ENCODE results near the gene NRXN3. TPM values are rescaled to one million over a fixed set of nuclear protein-coding genes. Genes with fewer than 3 reads are reported as not detected.

The NRXN3 gene
- polyA plus RNA-seq, 1 of the 3 experiments (the other 2 are of a cell fraction) = 1.6 TPM

GRCh38 chr14:78657451-78657850 is 487.3 kb downstream of the NRXN3 start (continued):
- TF ChIP-seq, protein P1, sequence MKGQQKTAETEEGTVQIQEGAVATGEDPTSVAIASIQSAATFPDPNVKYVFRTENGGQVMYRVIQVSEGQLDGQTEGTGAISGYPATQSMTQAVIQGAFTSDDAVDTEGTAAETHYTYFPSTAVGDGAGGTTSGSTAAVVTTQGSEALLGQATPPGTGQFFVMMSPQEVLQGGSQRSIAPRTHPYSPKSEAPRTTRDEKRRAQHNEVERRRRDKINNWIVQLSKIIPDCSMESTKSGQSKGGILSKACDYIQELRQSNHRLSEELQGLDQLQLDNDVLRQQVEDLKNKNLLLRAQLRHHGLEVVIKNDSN (IDR thresholded peaks at IDR 0.05; ENCODE audit: borderline replicate concordance, low read depth) = no peak

- no peaks in the 10 kb centered on the region; the same call in 1 of the 2 replicates for H3K9me3 ChIP-seq
- H3K4me1 ChIP-seq (ENCODE audit: control insufficient read depth in 1 of 2, insufficient read depth in 2 of 2, low read depth in 1 of 2, low read length in 1 of 2) = no peaks in the 10 kb centered on the region
- no peak for DNase-seq
- no peaks in the 10 kb centered on the region for H3K27me3 ChIP-seq (ENCODE audit: insufficient read depth)
- no peak overlapping the region for H3K27ac ChIP-seq (ENCODE audit: low read depth in 2 of 2, low read length in 1 of 2)
- H3F3A ChIP-seq (replicated peaks; ENCODE audit: insufficient read depth) = no peaks in the 10 kb centered on the region
- TF ChIP-seq, protein P1 (IDR thresholded peaks at IDR 0.05; ENCODE audit: borderline replicate concordance, low read depth) = no peak
- no peak for TF ChIP-seq FOXJ3 (CRISPR knock-in tag; IDR thresholded peaks at IDR 0.05)
- TF ChIP-seq IRF3 (IDR thresholded peaks at IDR 0.05; ENCODE audit: low read depth, low read length) = no peak
- TF ChIP-seq RAD21 (IDR thresholded peaks at IDR 0.05; ENCODE audit: low read length) = no peak
- no peak for TF ChIP-seq TEAD4 (IDR thresholded peaks at IDR 0.05; ENCODE audit: borderline replicate concordance, insufficient read depth)
- TF ChIP-seq YY1 (IDR thresholded peaks at IDR 0.05; ENCODE audit: low read depth) = no peak
- no peak for TF ChIP-seq FOSL2 (IDR thresholded peaks at IDR 0.05; ENCODE audit: borderline replicate concordance, low read depth)
- TF ChIP-seq NRF1 (IDR thresholded peaks at IDR 0.05; ENCODE audit: low read depth, low read length) = no peak
- no peak for TF ChIP-seq NFIC (IDR thresholded peaks at IDR 0.05; ENCODE audit: borderline replicate concordance)
- no peak for TF ChIP-seq JUND (IDR thresholded peaks at IDR 0.05)
- no peaks in the 10 kb centered on the region for H3K79me2 ChIP-seq (ENCODE audit: insufficient read depth)
- H3K36me3 ChIP-seq (replicated peaks in 1 of 2; ENCODE audit: control insufficient read depth in 1 of 2, insufficient read depth in 2 of 2, low read length in 1 of 2) = no peaks in the 10 kb centered on the region
- ChIA-PET CTCF (no interaction called here), POLR2A (no interaction called here)
- H2AFZ ChIP-seq (ENCODE audit: low read depth) = no peak overlapping the region
- H3K9ac ChIP-seq = no peak overlapping the region
- 5% methylated on average over 1 of the region's 1 CpG for WGBS (ENCODE audit: low lambda C conversion rate)
- no peak overlapping the region for H3K4me3 ChIP-seq (ENCODE audit: low read depth in 2 of 2, low read length in 1 of 2)
- H4K20me1 ChIP-seq (ENCODE audit: insufficient read depth) = no peaks in the 10 kb centered on the region
- H3K9me2 ChIP-seq = no peaks in the 10 kb centered on the region
- no peak overlapping the region for H3K4me2 ChIP-seq
These were observed 494.7 kb downstream of the NRXN3 start for GRCh38 chr14:78664841-78665240.

DNA sequence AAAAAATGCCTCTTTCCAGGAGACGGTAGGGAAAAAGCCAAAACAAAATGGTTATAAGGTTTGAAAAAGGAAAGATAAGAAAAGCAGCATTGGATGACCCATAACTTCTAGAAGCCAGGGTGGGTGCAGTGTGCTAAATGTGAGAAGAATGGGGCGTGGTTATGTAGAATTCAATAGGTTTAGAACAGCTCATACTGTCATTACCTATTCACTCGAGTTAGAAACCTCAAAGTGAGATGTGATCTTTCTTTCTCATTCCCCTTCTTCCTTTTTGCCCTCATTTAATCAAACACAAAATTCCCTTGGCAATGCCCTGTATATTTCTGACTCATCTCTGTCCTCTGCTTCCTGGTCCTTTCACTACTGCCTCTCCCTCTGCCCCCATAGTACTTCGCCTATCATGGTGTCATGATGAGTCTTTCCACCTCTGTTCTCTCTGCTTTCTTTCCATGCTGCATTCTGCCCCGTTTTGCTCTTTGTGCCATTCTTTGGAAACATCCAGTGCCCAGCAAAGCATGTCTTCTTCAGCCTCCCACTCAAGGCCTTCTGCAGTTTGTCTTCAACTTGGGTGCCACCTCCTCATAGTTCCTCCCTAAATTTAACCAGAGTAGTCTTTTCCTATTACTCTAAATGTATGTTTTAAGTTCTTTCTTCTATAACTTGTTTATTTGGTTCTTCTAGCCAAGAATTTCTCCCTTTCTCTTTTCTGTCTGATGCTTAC is 496.3 kb downstream of the NRXN3 start:
- DNase-seq = no peak
- WGBS (ENCODE audit: low lambda C conversion rate) = 12% methylated on average over 5 of the region's 5 CpGs
- Histone ChIP-seq H3K27ac (ENCODE audit: low read depth in 2 of 2, low read length in 1 of 2) (no peak overlapping the region), H3K27me3 (ENCODE audit: insufficient read depth) (no peaks in the 10 kb centered on the region), H3K9me3 (no peaks in the 10 kb centered on the region), H3K9ac (no peak overlapping the region), H3K4me1 (ENCODE audit: control insufficient read depth in 1 of 2, insufficient read depth in 2 of 2, low read depth in 1 of 2, low read length in 1 of 2) (no peaks in the 10 kb centered on the region), H3K36me3 (replicated peaks in 1 of 2; ENCODE audit: control insufficient read depth in 1 of 2, insufficient read depth in 2 of 2, low read length in 1 of 2) (no peaks in the 10 kb centered on the region), H3K4me2 (no peak overlapping the region), H2AFZ (ENCODE audit: low read depth) (no peak overlapping the region), H3K4me3 (ENCODE audit: low read depth in 2 of 2, low read length in 1 of 2) (no peak overlapping the region), H3K9me2 (no peaks in the 10 kb centered on the region), H4K20me1 (ENCODE audit: insufficient read depth) (no peaks in the 10 kb centered on the region), H3K79me2 (ENCODE audit: insufficient read depth) (no peaks in the 10 kb centered on the region), H3F3A (replicated peaks; ENCODE audit: insufficient read depth) (no peaks in the 10 kb centered on the region)
- CTCF ChIA-PET = no interaction called here
- POLR2A ChIA-PET = no interaction called here
- TF ChIP-seq MEF2A (IDR thresholded peaks at IDR 0.05; ENCODE audit: borderline replicate concordance, low read depth) = no peak
- TF ChIP-seq, protein P2, sequence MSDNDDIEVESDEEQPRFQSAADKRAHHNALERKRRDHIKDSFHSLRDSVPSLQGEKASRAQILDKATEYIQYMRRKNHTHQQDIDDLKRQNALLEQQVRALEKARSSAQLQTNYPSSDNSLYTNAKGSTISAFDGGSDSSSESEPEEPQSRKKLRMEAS (IDR thresholded peaks at IDR 0.05; ENCODE audit: low read depth) = no peak

Data from SK-N-SH (cell line).